Activated CD4-positive, alpha-beta T cell treated with anti-CD3 and anti-CD28 coated beads, Interleukin-2, amount 50 U/mL, for 16 hours (primary cell): Measurements from ENCODE around the gene ACSM3.
"Not testable (repeated sequence)": the region's sequence is repeated elsewhere in the genome, so short reads cannot be mapped to it uniquely, and the experiment has no call there.

ENCODE experiments used
- DNase-seq: peaks from one replicate; pipeline ENCODE4 v3.0.0-alpha.2; 2020

The ACSM3 gene

DNA sequence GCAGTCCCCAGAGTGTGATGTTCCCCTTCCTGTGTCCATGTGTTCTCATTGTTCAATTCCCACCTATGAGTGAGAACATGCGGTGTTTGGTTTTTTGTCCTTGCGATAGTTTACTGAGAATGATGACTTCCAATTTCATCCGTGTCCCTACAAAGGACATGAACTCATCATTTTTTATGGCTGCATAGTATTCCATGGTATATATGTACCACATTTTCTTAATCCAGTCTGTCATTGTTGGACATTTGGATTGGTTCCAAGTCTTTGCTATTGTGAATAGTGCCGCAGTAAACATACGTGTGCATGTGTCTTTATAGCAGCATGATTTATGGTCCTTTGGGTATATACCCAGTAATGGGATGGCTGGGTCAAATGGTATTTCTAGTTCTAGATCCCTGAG is 8.0 kb upstream of the ACSM3 start:
- DNase-seq = not testable (repeated sequence)

DNA sequence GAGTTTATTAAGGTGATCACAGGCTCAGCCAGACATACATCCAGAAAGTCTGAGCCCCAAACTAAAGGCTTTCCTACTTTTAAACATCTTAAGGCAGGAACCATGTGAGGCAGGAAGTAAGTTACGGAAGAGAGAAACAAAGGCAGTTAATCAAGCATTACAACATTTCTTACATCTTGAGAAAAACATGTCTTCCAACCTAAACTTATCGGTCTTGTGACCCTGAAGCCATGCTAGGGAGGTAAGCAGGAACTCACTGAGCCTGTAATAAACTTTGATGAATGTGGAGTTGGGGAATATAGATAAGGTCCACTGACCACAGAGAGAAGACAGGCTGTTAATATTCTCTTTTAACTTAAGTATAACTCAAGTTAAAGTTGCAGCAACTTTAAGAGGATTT is 3.5 kb upstream of the ACSM3 start:
- no peak for DNase-seq

DNA sequence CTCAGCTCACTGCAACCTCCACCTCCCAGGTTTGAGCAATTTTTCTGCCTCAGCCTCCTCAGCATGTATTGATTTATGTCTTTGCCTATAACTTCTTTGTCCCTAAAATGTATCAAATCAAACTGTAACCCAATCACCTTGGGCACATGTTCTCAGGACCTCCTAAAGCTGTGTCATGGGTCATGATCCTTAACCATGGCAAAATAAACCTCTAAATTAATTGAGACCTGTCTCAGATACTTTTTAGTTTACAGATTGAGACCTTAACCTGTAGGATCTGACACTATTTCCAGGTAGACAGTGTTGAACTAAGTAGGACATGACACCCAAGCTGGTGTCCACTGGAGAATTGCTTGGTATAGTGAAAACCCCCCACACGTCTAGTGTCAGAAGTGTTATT is 2.6 kb upstream of the ACSM3 start:
- DNase-seq = no peak

DNA sequence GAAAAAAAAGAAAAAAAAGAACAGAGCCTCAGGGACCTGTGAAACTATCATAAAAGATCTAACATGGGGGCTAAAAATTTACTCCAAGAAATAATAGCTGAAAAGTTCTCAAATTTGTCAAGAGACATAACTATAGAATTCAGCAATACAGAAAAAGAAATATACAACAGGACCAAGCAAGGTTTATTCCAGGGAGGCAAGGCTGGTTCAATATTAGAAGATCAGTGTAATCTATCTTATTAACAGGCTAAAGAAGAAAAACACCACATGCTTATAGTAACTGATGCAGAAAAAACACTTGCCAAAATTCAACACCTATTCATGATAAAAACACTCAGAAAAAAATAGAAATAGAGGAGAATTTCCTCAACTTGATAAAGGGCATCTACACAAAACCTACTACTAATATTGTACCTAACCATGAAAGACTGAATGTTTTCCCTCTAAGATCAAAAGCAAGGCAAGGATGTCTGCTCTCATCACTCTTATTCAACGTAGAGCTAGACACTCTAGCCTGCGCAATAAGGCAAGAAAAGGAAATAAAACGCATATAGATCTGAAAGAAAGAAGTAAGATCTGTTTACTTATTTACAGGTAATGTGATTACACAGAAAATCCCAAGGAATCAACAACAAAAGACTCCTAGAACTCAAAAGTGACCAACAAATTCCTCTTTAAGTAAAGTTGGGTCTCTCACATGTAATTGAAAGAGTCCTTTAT is 1.2 kb upstream of the ACSM3 start:
- no peak for DNase-seq

DNA sequence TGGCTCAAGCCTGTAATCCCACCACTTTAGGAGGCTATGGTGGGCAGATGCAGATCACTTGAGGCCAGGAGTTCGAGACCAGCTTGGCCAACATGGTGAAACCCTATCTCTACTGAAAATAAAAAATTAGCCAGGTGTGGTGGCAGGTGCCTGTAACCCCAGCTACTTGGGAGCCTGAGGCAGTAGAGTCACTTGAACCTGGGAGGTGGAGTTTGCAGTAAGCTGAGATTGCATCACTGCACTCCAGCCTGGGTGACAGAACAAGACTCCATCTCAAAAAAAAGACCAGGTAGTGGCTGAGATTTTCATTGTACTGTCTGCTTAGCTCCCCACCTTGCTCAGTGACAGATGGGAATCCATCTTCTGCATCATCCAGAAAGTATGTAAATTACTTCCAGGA is 634 bp downstream of the ACSM3 start:
- DNase-seq = not testable (repeated sequence)

DNA sequence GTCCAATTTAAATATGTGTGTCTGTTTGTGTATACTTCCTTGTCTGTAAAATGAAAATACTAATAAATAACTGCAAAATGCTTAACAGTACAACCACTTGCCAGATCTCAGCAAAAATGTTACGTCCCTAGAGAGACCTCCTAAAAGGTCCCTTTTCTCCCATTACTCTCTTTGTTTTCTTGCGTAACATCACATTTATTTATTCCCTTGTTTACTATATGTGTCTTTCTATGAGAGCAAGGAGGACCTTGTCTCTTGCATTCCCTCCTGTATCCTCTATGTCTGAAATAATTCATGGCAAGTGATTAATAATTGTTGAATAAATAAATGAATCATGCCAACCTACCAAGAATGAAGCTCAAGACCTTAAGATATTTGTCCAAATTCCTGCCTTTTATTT is 1.9 kb downstream of the ACSM3 start:
- DNase-seq = no peak

DNA sequence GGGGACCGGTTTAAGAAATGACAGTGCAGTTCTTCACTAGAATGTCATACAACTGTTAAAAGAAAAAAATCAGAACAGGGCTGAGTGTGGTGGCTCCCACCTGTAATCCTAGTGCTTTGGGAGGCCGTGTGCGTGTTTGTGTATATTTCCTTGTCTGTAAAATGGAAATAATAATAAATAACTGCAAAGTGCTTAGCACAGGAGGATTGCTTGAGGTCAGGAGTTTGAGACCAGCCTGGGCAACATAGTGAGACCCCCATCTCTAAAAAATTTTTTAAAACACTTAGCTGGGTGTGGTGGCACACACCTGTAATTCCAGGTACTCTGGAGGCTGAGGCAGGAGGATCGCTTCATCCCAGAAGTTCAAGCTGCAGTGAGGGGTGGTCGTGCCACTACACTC is 2.5 kb downstream of the ACSM3 start:
- no peak for DNase-seq

DNA sequence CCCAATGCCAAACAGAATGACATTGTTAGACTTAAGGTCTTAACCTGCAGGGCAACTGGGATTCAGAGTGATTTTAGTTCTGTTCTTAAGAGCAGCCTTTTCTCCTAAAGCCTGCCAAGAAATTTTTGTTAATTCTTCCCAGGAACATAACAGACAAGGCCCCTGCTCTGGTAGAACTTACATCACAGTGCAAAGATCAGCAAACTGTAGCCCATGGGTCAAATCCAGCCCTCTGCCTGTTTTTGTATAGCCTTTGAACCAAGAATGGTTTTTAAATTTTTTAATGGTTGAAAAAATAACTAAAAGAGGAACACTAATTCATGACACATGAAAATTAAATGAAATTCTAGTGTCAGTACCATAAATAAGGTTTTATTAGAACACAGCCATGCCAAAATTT is 3.8 kb downstream of the ACSM3 start:
- no peak for DNase-seq

DNA sequence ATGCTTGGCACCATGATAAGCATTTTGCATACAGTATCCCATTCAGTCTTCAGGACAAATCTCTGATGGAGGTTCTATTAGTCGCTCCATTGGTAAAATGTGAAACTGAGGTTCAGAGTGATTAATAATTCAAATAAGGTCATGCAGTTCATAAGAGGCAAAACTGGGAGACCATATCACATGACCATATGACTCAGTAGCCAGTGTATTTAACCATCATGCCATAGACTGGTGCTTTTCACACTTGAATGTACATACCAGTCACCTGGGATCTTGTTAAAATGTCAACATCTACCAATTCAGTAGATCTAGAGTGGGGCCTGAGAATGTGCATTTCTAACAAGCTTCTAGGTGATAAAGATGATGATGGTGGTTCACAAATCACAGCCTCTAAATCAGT is 4.3 kb downstream of the ACSM3 start:
- DNase-seq = no peak

DNA sequence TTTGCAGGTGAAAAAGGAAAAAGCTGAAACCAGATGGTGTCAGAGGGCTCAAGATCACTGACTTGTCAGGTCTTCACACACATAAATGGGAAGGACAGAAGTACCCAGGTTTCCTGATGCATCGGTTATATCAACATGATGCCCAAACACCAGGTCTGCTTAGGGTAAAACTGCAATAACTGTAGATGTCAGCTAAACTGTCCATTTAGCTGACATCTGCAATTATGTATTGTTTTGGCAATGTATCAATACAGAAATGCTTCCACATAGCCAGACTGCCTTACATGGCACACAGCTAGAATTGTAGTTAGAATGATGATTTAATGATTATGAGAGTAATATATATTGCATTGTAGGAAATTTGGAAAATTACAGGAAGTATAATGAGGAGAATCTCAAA is 5.0 kb downstream of the ACSM3 start:
- no peak for DNase-seq

DNA sequence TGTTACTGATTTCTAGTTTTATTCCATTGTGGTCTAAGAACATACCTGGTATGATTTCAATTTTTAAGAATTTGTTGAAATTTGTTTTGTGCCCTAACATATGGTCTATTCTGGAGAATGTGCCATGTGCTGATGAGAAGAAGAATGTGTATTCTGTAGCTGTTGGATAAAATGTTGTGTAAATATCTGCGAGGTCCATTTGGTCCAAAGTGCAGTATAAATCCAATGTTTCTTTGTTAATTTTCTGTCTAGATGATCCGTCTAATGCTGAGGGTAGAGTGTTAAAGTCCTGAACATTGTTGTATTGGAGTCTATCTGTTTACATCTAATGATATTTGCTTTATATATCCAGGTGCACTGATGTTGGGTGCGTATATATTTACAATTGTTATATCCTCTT is 9.9 kb downstream of the ACSM3 start:
- DNase-seq = no peak

DNA sequence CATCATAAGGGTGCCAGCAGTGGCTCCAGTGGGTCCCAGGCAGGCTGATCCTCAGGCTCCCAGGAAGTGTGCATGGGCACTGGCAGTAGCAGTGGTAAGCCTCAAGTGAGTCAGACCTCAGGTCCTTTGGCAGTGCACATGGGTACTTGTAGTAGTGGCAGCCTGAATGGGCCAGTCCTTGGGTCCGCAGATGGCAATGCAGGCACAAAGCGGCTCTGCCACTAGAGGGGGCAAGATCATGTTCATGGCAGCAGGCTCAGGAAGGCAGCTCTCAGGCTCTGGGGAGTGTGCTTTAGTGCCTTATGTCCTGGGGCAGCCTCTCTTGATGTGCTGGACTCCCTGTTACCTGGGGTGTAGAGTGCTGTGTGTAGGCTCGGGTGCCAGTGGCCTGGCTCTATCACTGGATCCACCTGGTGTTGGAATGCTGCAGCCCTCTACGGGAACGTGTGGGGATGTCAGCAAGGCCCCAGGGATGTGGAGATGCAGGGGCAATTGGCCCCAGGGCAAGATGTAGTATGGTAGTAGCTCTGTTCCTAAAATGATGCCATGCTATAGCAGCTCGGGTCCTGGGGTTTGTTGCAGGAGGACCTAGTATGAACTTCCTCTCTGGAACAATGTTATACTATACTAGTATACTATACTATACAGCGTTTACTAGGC is 11.0 kb downstream of the ACSM3 start:
- peak; percentile 76 for DNase-seq

DNA sequence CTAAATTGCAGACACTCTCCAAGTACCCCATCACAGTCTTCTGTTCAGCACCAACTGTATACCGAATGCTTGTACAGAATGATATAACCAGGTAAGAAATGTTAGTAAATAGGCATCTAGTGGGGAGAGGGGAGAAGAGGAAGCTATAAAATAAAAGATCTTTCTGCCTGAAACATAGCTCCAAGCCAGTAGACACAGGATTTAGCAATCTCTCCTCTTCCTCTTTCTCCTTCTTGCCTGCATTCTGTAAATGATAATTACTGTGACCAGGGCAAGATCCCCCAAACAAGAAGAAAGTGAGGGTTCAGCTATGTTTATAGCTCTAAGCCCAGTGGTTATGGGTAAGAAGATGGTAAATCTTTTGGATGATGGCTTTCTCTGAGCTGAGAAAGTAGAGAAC is 17.9 kb downstream of the ACSM3 start:
- DNase-seq = no peak

DNA sequence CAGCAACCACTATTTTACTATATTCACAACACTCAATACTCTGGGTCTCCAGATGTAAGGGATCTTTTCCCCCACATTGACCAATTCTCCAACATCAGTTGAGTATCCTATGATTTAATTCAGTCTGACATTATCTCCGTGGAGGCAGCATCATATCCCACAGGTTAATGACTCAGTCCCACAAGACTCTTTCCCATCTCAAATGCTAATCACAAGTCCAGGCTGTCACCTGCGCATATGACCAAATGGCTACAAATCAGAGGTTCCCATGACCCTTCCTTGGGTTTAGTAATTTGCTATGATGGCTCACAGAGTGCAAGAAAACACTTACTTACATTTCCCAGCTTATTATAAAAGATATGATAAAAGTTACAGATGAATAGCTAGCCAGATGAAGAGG is 18.7 kb downstream of the ACSM3 start:
- DNase-seq = no peak

DNA sequence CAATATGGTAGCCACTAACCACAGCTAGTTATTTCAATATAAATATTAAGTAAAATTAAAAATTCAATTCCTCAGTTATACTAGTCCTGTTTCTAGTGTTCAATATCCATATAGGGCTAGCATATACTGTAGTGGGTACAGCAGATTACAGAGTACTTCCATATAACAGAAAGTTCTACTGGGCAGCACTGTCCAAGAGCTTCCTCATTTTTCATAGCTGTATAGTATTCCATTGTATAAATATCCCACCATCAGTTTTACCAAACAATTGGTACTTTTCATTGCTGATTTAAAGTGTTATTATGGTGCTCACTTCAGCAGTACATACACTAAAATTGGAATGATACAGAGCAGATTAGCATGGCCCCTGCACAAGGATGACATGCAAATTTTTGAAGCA is 20.4 kb downstream of the ACSM3 start:
- no peak for DNase-seq

DNA sequence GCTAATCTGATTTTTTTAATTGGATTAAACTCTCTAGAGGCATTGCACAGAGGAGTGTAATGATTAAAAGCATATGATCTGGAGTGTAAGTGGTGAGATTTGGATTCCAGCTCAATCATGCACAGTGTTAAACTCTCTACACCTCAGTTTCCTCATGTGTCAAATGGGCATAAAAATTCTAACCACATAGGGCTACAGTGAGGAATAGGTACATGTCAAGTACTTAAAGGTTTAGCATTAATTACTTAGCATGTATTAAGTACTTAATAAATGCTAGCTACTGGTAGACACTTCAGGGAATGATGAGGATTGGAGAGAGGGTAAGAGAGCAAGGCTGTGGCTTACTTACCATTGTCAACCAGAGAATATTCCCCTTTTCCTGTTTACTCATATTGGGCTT is 25.3 kb downstream of the ACSM3 start:
- no peak for DNase-seq

DNA sequence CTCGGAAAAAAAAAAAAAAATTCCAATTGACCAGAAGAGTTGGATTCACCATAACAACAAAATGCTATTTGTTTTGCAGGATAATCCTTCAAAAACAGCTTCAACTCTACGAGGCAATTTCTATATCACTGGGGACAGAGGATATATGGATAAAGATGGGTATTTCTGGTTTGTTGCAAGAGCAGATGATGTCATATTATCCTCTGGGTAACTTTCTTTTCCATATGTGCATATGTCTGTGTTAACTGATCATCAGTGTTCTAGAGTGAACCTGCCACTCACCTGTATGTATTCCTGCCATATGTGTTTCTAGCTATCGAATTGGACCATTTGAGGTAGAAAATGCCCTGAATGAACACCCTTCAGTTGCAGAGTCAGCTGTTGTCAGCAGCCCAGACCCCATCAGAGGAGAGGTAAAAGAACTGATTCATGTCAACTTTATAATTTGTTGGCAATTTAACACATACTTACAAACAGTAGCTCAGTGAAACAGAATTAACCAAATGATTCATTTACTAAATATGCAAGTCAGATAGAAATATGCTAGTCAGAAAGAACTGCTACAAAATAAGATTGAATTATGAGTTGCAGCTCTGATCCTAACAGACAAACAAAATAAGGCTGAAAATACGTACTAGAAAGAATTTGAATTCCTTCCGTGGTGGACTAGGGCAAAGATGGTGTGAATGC is 28.3 kb downstream of the ACSM3 start:
- no peak for DNase-seq

DNA sequence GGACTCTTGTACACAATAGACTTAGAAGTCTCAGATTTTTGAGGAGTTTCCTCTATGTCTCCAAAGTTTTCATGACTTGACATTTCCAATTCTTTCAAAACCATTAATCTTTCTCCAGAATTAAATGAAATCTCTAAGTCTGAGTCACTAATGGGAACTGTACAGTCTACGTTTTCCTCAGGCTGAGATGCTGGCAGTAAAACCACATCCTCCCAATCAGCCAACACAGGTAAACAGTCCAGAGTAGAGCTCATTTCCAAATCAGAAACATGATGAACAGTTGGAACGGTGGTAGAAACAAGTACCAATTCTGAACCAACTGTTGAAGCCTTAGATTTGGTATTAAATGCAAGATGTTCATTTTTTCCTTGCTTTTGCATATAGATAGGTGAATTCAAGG is 34.5 kb downstream of the ACSM3 start:
- DNase-seq = no peak

DNA sequence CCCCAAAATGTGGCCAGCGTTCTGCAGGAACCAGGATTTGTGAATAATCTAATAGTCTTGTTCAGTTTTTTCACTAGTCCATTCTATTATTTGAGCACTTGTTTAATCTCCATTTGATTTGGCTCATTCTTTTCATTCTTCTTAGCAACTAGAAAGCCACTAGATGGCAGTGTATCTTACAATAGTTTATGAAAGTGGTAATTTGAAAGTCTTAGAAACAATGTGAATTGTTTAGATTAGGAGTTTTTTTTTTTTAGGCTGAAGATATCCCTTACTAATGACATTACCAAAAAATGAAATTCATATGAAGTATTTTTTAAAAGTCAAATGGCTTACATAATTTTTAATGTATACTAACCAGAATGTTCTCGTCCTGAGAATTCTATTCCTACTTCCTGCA is 35.8 kb downstream of the ACSM3 start:
- no peak for DNase-seq

DNA sequence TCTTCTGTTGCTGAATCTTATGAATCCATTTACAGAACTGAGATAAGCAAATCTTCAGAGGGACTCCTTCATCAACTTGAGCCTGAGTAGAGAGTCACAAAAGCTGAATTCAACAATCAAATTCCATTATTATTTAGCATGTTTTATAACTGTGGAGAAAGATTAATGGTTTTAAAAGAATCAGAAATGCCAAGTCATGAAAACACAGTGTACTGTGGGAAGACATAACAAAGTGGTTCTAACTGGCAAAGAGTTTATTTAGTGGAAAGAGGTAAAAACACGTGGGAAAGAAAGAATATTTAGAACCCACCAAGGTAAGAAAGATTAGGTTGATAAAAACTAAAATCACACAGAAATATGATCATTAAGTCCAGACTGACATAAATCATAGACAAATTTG is 37.5 kb downstream of the ACSM3 start:
- no peak for DNase-seq

DNA sequence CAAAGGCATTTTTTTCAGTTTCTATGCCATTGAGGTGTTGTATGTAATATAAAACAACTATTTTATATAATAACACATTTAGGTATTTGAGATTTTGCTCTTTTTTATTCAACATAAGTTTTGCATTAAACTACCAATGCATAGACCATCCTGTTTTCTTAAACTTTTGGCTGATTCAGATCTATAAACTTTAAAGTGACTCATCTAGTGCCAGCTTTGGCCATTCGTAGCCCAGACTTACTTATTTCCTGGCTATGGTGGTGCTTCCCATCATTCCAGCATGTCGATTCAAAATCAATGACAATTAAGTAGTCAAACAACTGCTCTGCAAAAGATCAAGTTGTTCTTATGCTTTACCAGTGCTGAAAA is 39.4 kb downstream of the ACSM3 start:
- no peak for DNase-seq

DNA sequence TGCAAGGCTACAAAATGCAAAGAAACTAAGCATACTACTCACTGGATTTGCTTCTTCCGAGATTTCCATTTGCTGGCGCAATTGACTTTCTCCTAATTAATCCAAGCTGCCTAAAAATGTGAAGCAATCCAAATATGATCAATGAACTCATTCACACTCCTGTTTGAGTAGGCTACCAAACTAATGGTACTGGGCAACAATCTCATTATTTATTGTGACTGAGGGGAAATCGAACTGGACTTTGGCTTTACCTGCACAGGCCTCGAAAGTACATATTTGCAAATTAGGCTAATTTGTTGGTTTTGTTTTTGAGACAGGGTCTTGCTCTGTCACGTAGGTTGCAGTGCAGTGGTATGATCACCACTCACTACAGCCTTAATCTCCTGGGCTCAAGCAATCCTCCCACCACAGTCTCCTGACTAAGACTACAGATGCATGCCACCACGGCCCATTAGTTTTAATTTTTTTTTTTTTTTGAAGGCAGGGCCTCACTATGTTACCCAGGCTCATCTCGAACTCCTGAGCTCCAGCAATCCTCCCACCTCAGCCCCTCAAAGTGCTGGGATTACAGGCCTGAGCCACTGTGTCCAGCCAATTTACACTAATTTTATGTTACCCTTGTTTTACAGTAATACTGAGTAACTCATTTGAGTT is 39.9 kb downstream of the ACSM3 start:
- DNase-seq = no peak

DNA sequence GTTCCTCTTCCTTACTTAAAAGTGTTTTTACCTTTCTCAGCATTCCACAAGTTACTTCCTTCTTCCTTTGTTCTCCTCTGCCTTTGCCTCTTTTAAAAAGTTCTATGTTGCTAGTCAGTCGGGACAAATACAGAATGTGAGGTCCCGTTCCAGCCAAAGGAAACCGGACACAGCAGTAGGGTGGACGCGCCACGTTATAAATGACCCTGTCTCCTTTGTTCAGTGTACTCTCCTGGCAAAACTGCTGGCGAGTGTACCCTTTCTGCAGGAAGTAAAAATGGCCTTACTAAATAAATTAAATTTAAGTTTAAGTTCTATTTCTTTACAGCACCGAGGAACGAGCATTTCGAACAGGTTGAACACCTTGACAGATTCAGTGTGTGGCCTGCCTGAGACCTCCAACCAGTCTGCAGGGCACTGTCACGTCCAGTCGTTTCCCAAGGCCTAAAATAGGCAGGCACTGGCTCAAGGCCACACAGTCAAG is 41.9 kb downstream of the ACSM3 start:
- not testable (repeated sequence) for DNase-seq
